ENCODE results near the gene ALPI. TPM values are rescaled to one million over a fixed set of nuclear protein-coding genes. Genes with fewer than 3 reads are reported as not detected.

Gene ALPI
- total and polyA plus RNA-seq, 10 donors, result not detected

DNA sequence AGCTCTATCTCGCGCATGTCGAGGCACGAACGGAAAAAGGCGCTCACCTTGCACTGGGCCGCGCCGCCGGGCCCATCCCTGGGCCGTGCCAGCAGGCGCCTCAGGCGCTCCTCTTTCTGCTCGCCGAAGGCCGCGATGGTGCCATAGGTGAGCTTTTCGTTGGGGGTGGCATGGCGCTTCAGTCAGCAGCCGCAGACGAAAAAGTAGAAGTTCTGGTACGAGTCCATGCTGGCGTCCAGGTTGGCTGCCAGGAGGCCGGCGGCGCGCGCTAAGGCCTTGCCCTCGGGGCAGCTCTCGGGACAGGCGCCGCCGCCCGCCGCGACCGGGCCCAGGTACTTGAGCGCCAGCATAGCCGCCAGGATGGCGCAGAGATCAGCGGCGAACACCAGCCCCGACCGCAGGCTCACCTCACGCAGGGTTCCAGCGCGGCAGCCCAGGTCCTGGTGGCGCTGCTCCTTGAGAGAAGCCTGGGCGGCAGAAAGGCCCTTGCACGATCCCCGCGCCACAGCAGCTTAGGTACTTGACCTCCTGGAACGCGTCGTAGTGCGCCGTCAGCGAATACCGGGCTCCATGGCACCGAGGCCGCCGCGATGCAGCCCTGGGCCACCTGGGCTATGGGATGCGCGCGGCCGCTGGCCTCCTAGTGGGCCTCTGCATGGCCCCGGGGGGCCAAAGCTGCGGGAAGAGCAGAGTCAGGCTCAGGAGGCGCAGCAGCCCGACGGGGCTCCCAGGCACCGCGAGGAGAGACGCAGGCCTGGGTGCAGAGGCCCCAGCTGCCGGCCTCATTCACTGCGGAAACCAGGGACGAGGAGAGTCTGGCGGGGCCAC is 36.5 kb upstream of the ALPI start:
- Histone ChIP-seq H3K9me3 (peaks cover 0 to 22% (median 10%) of the 10 kb centered on the region in 8 donors), H3K4me1 (peaks cover 12 to 34% (median 27%) of the 10 kb centered on the region in 6 donors), H3K27ac (no peak overlapping the region), H3K27me3 (replicated peaks in 1 of 7) (peaks cover 0 to 94% (median 46%) of the 10 kb centered on the region in 7 donors), H3K36me3 (no peaks in the 10 kb centered on the region), H3K4me3 (peak overlapping the region in 7 of 8 donors; percentile 17 to 57 (median 19))
- no peak for DNase-seq
- no peak for TF ChIP-seq POLR2A (IDR thresholded peaks at IDR 0.05)
- TF ChIP-seq CTCF (IDR thresholded peaks at IDR 0.05 in 8 of 11, conservative IDR thresholded peaks at IDR 0.05 in 3 of 11), result peak in 1 of 11 experiments; percentile 15
- TF ChIP-seq POLR2AphosphoS5 (IDR thresholded peaks at IDR 0.05), result no peak
- intact Hi-C loops (cut with DNase I; ENCODE audit: low total_unique reads), result no loop called here
- WGBS, 5 donors, result 10 to 18% (median 14%) methylated on average over 23 to 79 of the region's 79 CpGs

GRCh38 chr2:232420073-232420454 is 35.9 kb upstream of the ALPI start:
- Histone ChIP-seq H3K4me1 (peaks cover 12 to 34% (median 27%) of the 10 kb centered on the region in 6 donors), H3K9me3 (peaks cover 0 to 22% (median 10%) of the 10 kb centered on the region in 8 donors), H3K27me3 (replicated peaks in 1 of 7) (peaks cover 0 to 94% (median 46%) of the 10 kb centered on the region in 7 donors), H3K4me3 (peak overlapping the region in 6 of 8 donors; percentile 19 to 57 (median 22)), H3K36me3 (no peaks in the 10 kb centered on the region), H3K27ac (no peak overlapping the region)
- intact Hi-C loops (cut with DNase I; ENCODE audit: low total_unique reads), result no loop called here
- WGBS, 5 donors, result 14 to 32% (median 19%) methylated on average over 21 to 22 of the region's 22 CpGs
- TF ChIP-seq POLR2AphosphoS5 (IDR thresholded peaks at IDR 0.05) (no peak), POLR2A (IDR thresholded peaks at IDR 0.05) (no peak), CTCF (IDR thresholded peaks at IDR 0.05 in 8 of 11, conservative IDR thresholded peaks at IDR 0.05 in 3 of 11) (no peak)
- no peak for DNase-seq

DNA sequence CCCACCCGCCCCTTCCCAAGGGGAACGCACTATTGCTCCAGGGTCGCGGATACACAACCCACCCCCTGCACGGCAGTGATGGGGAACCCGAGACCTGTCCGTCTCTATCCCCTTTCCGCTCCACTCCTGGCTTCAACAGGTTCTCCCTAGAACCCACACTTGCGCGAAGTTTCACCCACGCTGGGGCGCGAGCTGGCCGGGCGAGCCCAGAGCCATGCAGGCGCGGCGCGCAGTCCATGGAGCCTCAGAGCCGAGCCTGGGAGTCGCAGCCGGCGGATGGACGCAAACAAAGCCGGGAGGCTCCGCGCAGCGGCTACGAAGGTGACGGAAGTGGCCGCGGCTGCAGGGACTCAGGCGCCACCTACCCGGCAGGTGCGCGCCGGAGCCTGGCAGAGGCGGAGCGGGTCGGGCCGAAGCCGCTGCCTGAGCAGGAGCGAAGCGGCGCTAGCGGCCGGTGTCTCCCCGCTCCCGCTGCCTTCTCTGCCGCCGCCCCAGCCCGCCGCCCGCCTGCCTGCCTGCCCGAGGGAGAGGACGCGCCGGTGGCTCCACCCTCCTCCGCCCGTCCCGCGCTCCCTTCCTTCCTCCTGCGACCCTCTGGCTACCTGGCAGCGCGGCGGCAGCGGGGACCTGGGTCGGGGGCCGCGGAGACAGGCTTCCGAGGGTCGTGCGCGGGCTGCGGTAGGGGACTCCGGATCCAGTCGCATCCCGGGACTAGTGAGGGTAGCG is 35.3 kb upstream of the ALPI start:
- peaks cover 12 to 34% (median 27%) of the 10 kb centered on the region in 6 donors for H3K4me1 ChIP-seq
- peak overlapping the region in 7 of 8 donors; percentile 19 to 57 (median 24) for H3K4me3 ChIP-seq
- intact Hi-C loops (cut with DNase I; ENCODE audit: low total_unique reads), result no loop called here
- peaks cover 0 to 91% (median 46%) of the 10 kb centered on the region in 7 donors for H3K27me3 ChIP-seq (replicated peaks in 1 of 7)
- peaks cover 0 to 22% (median 10%) of the 10 kb centered on the region in 8 donors for H3K9me3 ChIP-seq
- TF ChIP-seq POLR2A (IDR thresholded peaks at IDR 0.05) (no peak), CTCF (IDR thresholded peaks at IDR 0.05 in 8 of 11, conservative IDR thresholded peaks at IDR 0.05 in 3 of 11) (no peak), POLR2AphosphoS5 (IDR thresholded peaks at IDR 0.05) (no peak)
- H3K27ac ChIP-seq, result no peak overlapping the region
- peak; percentile 64 for DNase-seq
- H3K36me3 ChIP-seq, result no peaks in the 10 kb centered on the region
- 2 to 8% (median 3%) methylated on average over 23 to 79 of the region's 79 CpGs for WGBS, 5 donors
